ENCODE measurements around the gene KCTD14. TPM values are rescaled to one million over a fixed set of nuclear protein-coding genes. Genes with fewer than 3 reads are reported as not detected.
A peak's percentile ranks its signal among the peaks of the same experiment; 100 is the strongest.

KCTD14 gene
- total RNA-seq, 1 donor from 2014 or later, result 1.0 TPM

DNA sequence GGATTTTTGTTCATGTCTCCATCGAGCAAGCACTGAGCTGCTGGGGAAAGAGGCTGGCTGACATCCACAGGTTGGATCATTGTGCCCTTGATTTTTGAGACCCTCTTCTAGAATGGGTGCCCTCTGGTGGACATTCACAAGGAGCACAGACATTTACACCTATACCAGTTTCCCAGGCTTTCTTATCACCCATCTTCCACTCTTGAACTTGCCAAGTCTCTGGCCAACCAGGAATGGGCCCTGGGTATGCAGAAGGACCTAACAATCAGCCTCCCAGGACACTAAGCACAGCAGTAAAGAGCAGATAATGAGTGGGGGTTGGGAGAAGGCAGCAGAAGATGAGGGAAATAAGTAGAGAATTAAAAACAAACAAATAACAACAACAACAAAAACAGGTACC, 22.9 kb downstream of the KCTD14 start:
- H3K27ac ChIP-seq (ENCODE audit: low read depth, low read length), result no peak overlapping the region
- H3K4me2 ChIP-seq (ENCODE audit: low read length), result no peak overlapping the region
- H4K20me1 ChIP-seq (ENCODE audit: insufficient read depth, low read length), result no peaks in the 10 kb centered on the region
- no peak overlapping the region for H3K9ac ChIP-seq (ENCODE audit: low read length)
- DNase-seq (ENCODE audit: low read depth) (peak; percentile 54), FAIRE-seq (no peak)
- Mint-ChIP-seq H3K9me3 (ENCODE audit: unreplicated experiment) (peaks cover 2% of the 10 kb centered on the region), H3K27ac (ENCODE audit: unreplicated experiment) (no peak overlapping the region), H3K27me3 (ENCODE audit: low read depth, unreplicated experiment) (peaks cover 3% of the 10 kb centered on the region), H3K36me3 (ENCODE audit: low read depth, unreplicated experiment) (no peaks in the 10 kb centered on the region), H3K4me3 (ENCODE audit: unreplicated experiment) (no peak overlapping the region), H3K4me1 (ENCODE audit: low read depth, unreplicated experiment) (peaks cover 2% of the 10 kb centered on the region)
- no peak overlapping the region for H2AFZ ChIP-seq (ENCODE audit: low read depth, low read length)
- H3K4me1 ChIP-seq (ENCODE audit: insufficient read depth, low read length), result peaks cover 1% of the 10 kb centered on the region
- H3K27me3 ChIP-seq (ENCODE audit: insufficient read depth, low read length), result peaks cover 5% of the 10 kb centered on the region
- no peaks in the 10 kb centered on the region for H3K9me3 ChIP-seq (ENCODE audit: insufficient read depth, low read depth, low read length)
- no peaks in the 10 kb centered on the region for H3K36me3 ChIP-seq (ENCODE audit: insufficient read depth, low read length)
- H3K4me3 ChIP-seq (ENCODE audit: insufficient read depth, low read depth, low read length), result no peak overlapping the region
- TF ChIP-seq, protein P1, sequence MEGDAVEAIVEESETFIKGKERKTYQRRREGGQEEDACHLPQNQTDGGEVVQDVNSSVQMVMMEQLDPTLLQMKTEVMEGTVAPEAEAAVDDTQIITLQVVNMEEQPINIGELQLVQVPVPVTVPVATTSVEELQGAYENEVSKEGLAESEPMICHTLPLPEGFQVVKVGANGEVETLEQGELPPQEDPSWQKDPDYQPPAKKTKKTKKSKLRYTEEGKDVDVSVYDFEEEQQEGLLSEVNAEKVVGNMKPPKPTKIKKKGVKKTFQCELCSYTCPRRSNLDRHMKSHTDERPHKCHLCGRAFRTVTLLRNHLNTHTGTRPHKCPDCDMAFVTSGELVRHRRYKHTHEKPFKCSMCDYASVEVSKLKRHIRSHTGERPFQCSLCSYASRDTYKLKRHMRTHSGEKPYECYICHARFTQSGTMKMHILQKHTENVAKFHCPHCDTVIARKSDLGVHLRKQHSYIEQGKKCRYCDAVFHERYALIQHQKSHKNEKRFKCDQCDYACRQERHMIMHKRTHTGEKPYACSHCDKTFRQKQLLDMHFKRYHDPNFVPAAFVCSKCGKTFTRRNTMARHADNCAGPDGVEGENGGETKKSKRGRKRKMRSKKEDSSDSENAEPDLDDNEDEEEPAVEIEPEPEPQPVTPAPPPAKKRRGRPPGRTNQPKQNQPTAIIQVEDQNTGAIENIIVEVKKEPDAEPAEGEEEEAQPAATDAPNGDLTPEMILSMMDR (IDR thresholded peaks at IDR 0.05; ENCODE audit: insufficient read depth, low read depth, low read length), result peak; percentile 60
- no peak for TF ChIP-seq EZH2 (IDR thresholded peaks at IDR 0.05; ENCODE audit: insufficient read depth, low read length)
- H3K79me2 ChIP-seq (ENCODE audit: insufficient read depth, low read length), result no peaks in the 10 kb centered on the region

- peaks cover 3% of the 10 kb centered on the region for H3K27me3 Mint-ChIP-seq (ENCODE audit: low read depth, unreplicated experiment)
- H3K4me1 Mint-ChIP-seq (ENCODE audit: low read depth, unreplicated experiment), result peaks cover 5% of the 10 kb centered on the region
- H3K79me2 ChIP-seq (ENCODE audit: insufficient read depth, low read length), result no peaks in the 10 kb centered on the region
- peaks cover 2% of the 10 kb centered on the region for H3K9me3 Mint-ChIP-seq (ENCODE audit: unreplicated experiment)
- H4K20me1 ChIP-seq (ENCODE audit: insufficient read depth, low read length), result no peaks in the 10 kb centered on the region
- H3K36me3 Mint-ChIP-seq (ENCODE audit: low read depth, unreplicated experiment), result no peaks in the 10 kb centered on the region
- no peak overlapping the region for H2AFZ ChIP-seq (ENCODE audit: low read depth, low read length)
- H3K27me3 ChIP-seq (ENCODE audit: insufficient read depth, low read length), result peaks cover 5% of the 10 kb centered on the region
- no peak overlapping the region for H3K27ac ChIP-seq (ENCODE audit: low read depth, low read length)
- no peak for DNase-seq (ENCODE audit: low read depth)
- H3K4me1 ChIP-seq (ENCODE audit: insufficient read depth, low read length), result peaks cover 4% of the 10 kb centered on the region
- no peaks in the 10 kb centered on the region for H3K36me3 ChIP-seq (ENCODE audit: insufficient read depth, low read length)
- H3K9me3 ChIP-seq (ENCODE audit: insufficient read depth, low read depth, low read length), result no peaks in the 10 kb centered on the region
- no peak for TF ChIP-seq EZH2 (IDR thresholded peaks at IDR 0.05; ENCODE audit: insufficient read depth, low read length)
- TF ChIP-seq, protein P1 (IDR thresholded peaks at IDR 0.05; ENCODE audit: insufficient read depth, low read depth, low read length), result no peak
- no peak for FAIRE-seq
- no peak overlapping the region for H3K4me2 ChIP-seq (ENCODE audit: low read length)
- H3K27ac Mint-ChIP-seq (ENCODE audit: unreplicated experiment), result no peak overlapping the region
- no peak overlapping the region for H3K4me3 ChIP-seq (ENCODE audit: insufficient read depth, low read depth, low read length)
- H3K9ac ChIP-seq (ENCODE audit: low read length), result no peak overlapping the region
- H3K4me3 Mint-ChIP-seq (ENCODE audit: unreplicated experiment), result no peak overlapping the region
Observed at GRCh38 chr11:77999446-78000030, 23.5 kb downstream of the KCTD14 start.
